ENCODE data around the gene MACROD2.

Gene MACROD2

DNA sequence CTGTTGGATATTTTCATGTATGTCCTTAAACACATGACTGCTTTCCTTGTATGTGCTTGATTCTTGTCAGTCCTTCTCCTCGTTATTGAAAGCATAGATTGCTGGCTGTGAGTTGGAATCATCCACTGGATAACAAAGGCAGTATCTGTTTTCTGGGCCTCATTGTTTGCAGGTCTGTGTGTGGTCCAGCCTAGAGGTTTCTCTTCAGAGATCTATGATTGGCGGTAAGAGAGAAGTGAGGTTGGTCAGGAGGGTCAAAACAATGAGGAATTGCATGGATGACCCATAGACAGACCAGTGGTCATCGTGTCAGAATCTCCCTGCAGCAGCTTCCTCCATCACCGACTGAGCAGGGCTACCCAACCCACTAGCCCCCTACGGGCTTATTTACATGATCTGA lies 1663.0 kb downstream of the MACROD2 start (continued):
- no peak for TF ChIP-seq ZNF776 (tag by site-specific recombination; IDR thresholded peaks at IDR 0.05; ENCODE audit: borderline replicate concordance)
- no peak for TF ChIP-seq ZNF639 (tag by site-specific recombination; IDR thresholded peaks at IDR 0.05)

- no peak for TF ChIP-seq ZNF776 (tag by site-specific recombination; IDR thresholded peaks at IDR 0.05; ENCODE audit: borderline replicate concordance)
- TF ChIP-seq SCRT1 (tag by site-specific recombination; IDR thresholded peaks at IDR 0.05; ENCODE audit: borderline replicate concordance): no peak
- no peak for TF ChIP-seq RBAK (tag by site-specific recombination; IDR thresholded peaks at IDR 0.05)
- TF ChIP-seq ZNF621 (tag by site-specific recombination; IDR thresholded peaks at IDR 0.05): no peak
- TF ChIP-seq, protein P1, sequence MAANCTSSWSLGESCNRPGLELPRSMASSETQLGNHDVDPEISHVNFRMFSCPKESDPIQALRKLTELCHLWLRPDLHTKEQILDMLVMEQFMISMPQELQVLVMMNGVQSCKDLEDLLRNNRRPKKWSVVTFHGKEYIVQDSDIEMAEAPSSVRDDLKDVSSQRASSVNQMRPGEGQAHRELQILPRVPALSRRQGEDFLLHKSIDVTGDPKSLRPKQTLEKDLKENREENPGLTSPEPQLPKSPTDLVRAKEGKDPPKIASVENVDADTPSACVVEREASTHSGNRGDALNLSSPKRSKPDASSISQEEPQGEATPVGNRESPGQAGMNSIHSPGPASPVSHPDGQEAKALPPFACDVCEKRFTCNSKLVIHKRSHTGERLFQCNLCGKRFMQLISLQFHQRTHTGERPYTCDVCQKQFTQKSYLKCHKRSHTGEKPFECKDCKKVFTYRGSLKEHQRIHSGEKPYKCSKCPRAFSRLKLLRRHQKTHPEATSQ (tag by site-specific recombination; IDR thresholded peaks at IDR 0.05): no peak
- TF ChIP-seq ZFP69B (tag by site-specific recombination; IDR thresholded peaks at IDR 0.05): no peak
- TF ChIP-seq ZNF555 (tag by site-specific recombination; conservative IDR thresholded peaks at IDR 0.05): no peak
- no peak for TF ChIP-seq ZNF561 (tag by site-specific recombination; IDR thresholded peaks at IDR 0.05; ENCODE audit: borderline replicate concordance)
- no peak for TF ChIP-seq ZNF529 (tag by site-specific recombination; IDR thresholded peaks at IDR 0.05; ENCODE audit: insufficient replicate concordance)
- TF ChIP-seq, protein P2, sequence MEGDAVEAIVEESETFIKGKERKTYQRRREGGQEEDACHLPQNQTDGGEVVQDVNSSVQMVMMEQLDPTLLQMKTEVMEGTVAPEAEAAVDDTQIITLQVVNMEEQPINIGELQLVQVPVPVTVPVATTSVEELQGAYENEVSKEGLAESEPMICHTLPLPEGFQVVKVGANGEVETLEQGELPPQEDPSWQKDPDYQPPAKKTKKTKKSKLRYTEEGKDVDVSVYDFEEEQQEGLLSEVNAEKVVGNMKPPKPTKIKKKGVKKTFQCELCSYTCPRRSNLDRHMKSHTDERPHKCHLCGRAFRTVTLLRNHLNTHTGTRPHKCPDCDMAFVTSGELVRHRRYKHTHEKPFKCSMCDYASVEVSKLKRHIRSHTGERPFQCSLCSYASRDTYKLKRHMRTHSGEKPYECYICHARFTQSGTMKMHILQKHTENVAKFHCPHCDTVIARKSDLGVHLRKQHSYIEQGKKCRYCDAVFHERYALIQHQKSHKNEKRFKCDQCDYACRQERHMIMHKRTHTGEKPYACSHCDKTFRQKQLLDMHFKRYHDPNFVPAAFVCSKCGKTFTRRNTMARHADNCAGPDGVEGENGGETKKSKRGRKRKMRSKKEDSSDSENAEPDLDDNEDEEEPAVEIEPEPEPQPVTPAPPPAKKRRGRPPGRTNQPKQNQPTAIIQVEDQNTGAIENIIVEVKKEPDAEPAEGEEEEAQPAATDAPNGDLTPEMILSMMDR (tag by site-specific recombination; IDR thresholded peaks at IDR 0.05): no peak
- no peak for TF ChIP-seq SP7 (tag by site-specific recombination; IDR thresholded peaks at IDR 0.05)
- TF ChIP-seq ZNF302 (tag by site-specific recombination; IDR thresholded peaks at IDR 0.05; ENCODE audit: low read depth): no peak
- no peak for TF ChIP-seq ZNF311 (tag by site-specific recombination; IDR thresholded peaks at IDR 0.05; ENCODE audit: borderline replicate concordance)
- TF ChIP-seq ZNF654 (tag by site-specific recombination; IDR thresholded peaks at IDR 0.05; ENCODE audit: low read depth): no peak
- TF ChIP-seq ZEB2 (tag by site-specific recombination; IDR thresholded peaks at IDR 0.05): no peak
- no peak for TF ChIP-seq ZNF626 (tag by site-specific recombination; IDR thresholded peaks at IDR 0.05)
- no peak for TF ChIP-seq ZNF169 (tag by site-specific recombination; IDR thresholded peaks at IDR 0.05)
- TF ChIP-seq, protein P3, sequence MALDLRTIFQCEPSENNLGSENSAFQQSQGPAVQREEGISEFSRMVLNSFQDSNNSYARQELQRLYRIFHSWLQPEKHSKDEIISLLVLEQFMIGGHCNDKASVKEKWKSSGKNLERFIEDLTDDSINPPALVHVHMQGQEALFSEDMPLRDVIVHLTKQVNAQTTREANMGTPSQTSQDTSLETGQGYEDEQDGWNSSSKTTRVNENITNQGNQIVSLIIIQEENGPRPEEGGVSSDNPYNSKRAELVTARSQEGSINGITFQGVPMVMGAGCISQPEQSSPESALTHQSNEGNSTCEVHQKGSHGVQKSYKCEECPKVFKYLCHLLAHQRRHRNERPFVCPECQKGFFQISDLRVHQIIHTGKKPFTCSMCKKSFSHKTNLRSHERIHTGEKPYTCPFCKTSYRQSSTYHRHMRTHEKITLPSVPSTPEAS (tag by site-specific recombination; IDR thresholded peaks at IDR 0.05): no peak
- TF ChIP-seq ZNF416 (tag by site-specific recombination; IDR thresholded peaks at IDR 0.05): no peak
- TF ChIP-seq, protein P4, sequence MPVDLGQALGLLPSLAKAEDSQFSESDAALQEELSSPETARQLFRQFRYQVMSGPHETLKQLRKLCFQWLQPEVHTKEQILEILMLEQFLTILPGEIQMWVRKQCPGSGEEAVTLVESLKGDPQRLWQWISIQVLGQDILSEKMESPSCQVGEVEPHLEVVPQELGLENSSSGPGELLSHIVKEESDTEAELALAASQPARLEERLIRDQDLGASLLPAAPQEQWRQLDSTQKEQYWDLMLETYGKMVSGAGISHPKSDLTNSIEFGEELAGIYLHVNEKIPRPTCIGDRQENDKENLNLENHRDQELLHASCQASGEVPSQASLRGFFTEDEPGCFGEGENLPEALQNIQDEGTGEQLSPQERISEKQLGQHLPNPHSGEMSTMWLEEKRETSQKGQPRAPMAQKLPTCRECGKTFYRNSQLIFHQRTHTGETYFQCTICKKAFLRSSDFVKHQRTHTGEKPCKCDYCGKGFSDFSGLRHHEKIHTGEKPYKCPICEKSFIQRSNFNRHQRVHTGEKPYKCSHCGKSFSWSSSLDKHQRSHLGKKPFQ (tag by site-specific recombination; IDR thresholded peaks at IDR 0.05): no peak
- ChIA-PET POLR2A (no interaction called here), CTCF (no interaction called here)
- no peak overlapping the region for H3K27ac ChIP-seq (ENCODE audit: extremely low read depth, low read depth, low read length)
- H3K4me3 ChIP-seq (ENCODE audit: low read depth, low read length): no peak overlapping the region
- H3K9me3 ChIP-seq (ENCODE audit: control insufficient read depth, insufficient read depth, low read depth, low read length): no peaks in the 10 kb centered on the region
- no peaks in the 10 kb centered on the region for H3K36me3 ChIP-seq (ENCODE audit: control insufficient read depth in 2 of 2, insufficient read depth in 1 of 2, low read length in 2 of 2)
- H3K4me1 ChIP-seq (ENCODE audit: control insufficient read depth, insufficient read depth, low read length): no peaks in the 10 kb centered on the region; the same call in 1 of the 2 replicates
Observed at GRCh38 chr20:15673206-15673605, 1677.9 kb downstream of the MACROD2 start.
